ENCODE data around the gene METTL27. TPM values are rescaled to one million over a fixed set of nuclear protein-coding genes. Genes with fewer than 3 reads are reported as not detected.
A peak's percentile ranks its signal among the peaks of the same experiment; 100 is the strongest.
"Not testable (repeated sequence)": the region's sequence is repeated elsewhere in the genome, so short reads cannot be mapped to it uniquely, and the experiment has no call there.

Gene METTL27
- total RNA-seq, 1 experiment from 2014 or later = 3.1 TPM

DNA sequence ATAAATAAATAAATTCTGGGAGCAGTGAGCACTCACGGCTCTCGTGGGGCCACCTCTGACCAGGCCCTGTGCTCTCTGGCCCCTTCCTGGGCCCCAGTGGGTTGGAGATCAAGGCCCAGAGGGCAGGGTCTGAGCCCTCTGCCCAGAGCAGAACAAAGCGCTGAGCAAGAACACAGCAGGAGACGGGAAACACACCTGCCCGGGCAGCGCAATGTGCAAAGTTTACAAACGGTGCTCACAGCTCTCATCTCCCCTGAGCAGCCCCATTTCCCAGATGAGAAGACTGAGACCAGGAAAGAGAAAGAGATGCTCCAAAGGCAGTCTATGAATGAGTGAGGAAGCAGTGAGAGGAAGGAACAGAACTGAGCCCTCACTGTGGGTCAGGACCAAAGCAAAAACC lies 3.0 kb downstream of the METTL27 start:
- DNase-seq (ENCODE audit: low spot score) = no peak

DNA sequence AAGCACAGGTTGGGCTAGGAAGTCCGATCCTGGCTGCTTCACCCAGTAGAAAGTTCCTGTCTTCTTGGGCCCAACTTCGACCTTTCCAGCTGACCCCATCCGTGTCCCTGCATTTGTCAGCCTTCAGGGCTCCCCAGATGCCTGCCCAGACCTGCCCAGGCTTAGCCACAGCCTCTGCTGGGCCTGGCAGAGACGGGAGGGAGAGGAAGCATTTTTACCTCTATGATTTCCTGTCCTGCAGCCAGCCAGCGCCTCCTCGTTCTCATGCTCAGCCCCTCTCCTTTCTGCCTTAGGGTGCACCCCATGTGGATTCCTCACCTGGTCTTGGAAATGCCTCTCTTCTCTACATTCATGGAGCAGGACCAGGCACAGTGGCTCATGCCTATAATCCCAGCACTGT lies 3.7 kb downstream of the METTL27 start:
- no peak for DNase-seq (ENCODE audit: low spot score)

DNA sequence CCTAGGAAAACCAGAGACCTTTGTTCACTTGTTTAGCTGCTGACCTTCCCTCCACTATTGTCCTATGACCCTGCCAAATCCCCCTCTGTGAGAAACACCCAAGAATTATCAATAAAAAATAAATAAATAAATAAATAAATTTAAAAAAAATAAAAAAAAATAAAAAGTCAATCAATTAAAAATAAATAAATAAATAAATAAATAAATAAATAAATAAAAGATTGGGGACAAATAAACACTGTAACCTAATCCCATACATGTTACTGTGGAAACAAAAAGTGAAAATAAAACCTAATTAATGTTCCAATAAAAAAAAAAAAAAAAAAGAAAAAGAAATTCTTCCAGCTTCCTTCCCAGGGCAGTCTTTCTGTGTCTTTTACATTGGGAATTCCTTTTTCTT lies 5.1 kb downstream of the METTL27 start:
- not testable (repeated sequence) for DNase-seq (ENCODE audit: low spot score)

DNA sequence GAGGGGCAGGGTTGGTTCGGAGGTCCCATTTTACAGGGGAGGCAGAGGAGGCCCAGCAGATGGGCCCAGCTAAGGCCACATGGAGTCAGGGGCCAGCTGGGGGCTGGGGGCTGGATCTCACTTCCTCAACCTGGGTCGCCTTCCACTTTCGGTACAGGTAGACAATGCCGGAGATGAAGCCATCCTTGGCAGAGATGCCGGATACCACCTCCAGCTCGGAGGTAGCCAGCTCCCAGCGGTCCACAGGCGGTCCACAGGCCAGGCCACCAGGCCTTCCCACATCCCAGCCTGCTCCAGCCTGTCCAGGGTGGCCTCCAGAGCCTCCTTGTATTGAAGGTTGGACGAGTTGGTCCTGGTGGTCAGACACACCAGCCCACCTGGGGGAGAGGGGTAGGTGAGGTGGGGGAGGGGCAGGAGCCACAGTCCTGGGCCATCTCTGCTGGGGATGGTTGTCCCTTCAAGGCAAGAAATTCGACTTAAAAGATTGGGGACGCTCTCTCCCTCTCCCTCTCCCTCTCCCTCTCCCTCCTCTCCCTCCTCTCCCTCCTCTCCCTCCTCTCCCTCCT lies 7.6 kb downstream of the METTL27 start:
- DNase-seq (ENCODE audit: low spot score) = no peak

DNA sequence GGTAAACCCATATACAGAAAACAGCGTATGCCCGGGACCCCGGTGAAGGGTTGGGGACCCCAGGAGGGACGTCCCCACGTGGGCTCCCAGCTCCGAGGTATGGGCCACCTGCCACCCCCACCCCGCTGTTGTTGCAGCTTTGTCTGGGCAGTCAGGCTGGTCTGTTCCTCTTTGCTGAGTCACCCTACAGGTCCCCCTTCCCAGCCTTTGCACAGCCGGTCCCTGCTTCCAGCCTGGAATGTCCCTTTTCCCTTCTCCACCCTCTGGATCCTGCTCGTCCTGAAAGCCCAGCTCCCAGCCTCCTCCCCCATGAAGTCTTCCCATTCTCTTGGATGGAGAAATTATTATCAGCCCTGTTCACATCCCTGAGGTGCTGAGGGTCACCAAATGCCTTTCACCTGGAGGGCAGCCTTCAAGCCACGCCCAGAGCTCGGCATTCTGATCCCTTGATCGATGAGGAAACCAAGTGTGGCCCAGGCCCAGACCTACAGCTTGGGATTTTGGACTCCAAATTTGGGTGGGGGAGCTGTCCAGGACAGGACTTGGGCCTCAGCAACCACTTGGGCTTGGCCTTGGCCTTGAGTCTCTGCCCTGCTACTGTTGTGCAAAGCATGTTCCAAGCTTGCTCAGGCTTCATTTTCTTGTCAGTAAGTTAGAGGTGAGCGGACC lies 8.9 kb downstream of the METTL27 start:
- DNase-seq (ENCODE audit: low spot score) = peak; percentile 76

DNA sequence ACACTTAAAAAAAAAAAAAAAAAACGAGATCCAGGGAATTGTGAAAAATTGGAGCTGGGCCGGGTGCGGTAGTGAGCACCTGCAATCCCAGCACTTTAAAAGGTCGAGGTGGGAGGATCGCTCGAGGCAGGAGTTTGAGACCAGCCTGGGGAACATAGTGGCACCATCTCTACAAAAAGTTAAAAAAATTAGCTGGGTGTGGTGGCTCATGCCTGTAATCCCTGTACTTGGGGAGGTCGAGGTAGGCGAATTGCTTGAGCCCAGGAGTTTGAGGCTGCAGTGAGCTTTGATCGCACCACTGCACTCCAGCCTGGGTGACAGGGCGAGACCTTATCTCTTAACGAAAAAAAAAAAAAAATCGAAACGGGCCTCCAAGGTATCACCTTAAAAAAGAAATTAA lies 9.5 kb downstream of the METTL27 start:
- no peak for DNase-seq (ENCODE audit: low spot score)

DNA sequence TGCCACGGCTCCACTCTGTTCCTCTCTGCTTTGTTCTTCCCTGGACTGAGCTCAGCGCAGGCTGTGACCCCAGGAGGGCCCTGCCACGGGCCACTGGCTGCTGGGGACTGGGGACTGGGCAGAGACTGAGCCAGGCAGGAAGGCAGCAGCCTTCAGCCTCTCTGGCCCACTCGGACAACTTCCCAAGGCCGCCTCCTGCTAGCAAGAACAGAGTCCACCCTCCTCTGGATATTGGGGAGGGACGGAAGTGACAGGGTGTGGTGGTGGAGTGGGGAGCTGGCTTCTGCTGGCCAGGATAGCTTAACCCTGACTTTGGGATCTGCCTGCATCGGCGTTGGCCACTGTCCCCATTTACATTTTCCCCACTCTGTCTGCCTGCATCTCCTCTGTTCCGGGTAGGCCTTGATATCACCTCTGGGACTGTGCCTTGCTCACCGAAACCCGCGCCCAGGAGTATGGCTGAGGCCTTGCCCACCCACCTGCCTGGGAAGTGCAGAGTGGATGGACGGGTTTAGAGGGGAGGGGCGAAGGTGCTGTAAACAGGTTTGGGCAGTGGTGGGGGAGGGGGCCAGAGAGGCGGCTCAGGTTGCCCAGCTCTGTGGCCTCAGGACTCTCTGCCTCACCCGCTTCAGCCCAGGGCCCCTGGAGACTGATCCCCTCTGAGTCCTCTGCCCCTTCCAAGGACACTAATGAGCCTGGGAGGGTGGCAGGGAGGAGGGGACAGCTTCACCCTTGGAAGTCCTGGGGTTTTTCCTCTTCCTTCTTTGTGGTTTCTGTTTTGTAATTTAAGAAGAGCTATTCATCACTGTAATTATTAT lies 10.3 kb downstream of the METTL27 start:
- DNase-seq (ENCODE audit: low spot score) = no peak

DNA sequence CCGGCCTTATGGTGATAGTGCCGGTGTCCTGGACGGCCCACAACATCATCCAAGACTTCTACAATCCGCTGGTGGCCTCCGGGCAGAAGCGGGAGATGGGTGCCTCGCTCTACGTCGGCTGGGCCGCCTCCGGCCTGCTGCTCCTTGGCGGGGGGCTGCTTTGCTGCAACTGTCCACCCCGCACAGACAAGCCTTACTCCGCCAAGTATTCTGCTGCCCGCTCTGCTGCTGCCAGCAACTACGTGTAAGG lies 10.8 kb downstream of the METTL27 start:
- DNase-seq (ENCODE audit: low spot score) = no peak

DNA sequence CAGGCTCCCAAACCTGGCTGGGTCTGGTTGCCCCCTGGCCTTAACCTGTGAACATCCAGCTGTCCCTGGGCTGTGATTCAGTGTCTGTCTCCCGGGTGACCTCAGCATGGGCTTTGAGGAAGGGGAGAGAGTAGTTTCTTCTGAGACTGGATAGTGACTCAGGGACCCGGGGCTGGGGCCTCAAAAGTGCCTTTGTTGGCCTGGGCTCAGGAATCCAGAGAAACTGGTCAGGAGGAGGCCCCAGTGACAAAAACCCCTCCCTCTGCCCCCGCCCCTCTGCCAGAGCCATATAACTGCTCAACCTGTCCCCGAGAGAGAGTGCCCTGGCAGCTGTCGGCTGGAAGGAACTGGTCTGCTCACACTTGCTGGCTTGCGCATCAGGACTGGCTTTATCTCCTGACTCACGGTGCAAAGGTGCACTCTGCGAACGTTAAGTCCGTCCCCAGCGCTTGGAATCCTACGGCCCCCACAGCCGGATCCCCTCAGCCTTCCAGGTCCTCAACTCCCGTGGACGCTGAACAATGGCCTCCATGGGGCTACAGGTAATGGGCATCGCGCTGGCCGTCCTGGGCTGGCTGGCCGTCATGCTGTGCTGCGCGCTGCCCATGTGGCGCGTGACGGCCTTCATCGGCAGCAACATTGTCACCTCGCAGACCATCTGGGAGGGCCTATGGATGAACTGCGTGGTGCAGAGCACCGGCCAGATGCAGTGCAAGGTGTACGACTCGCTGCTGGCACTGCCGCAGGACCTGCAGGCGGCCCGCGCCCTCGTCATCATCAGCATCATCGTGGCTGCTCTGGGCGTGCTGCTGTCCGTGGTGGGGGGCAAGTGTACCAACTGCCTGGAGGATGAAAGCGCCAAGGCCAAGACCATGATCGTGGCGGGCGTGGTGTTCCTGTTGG lies 11.4 kb downstream of the METTL27 start, which contains the start of gene CLDN4:
CLDN4 (plus strand) TSS at position 316 of the 903 bp plus-strand sequence; CDS start at position 522, 206 bp downstream.
- DNase-seq (ENCODE audit: low spot score) = peak; percentile 85

DNA sequence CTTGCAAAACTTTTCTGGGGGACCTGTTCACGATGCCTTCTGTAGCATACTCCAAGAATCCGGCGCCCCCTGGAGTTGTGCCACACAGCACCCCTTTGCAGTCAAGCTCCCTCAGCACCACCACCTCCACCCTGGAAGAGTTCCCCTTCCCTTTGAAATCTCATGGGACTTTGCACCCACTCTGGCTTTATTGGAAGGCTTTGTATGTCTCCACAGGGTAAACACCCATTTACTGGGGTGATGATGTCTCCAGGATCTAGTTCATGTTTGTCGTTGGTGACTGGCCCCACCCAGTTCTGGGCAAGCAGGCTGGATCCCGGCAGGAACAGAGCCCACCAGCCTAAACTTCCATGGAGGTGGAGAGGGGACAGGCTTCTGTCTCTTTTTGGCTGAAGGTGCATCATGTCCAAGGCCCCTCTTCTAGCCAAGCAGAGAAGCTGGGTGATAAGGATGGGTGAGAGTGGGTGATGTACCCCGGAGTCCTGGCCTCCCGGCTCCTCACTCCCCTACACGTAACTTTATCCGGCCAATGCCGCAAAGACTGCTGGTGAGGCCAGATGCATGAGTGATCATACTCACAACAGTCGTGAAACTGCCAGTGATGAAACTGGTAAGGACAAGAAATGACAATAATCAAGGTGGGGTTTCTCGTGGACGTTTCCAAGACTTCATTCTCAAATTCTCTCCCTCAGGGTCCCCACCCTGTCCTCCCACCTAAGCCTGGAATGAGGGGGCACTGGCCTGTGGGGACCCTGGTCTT lies 12.2 kb downstream of the METTL27 start:
- no peak for DNase-seq (ENCODE audit: low spot score)

DNA sequence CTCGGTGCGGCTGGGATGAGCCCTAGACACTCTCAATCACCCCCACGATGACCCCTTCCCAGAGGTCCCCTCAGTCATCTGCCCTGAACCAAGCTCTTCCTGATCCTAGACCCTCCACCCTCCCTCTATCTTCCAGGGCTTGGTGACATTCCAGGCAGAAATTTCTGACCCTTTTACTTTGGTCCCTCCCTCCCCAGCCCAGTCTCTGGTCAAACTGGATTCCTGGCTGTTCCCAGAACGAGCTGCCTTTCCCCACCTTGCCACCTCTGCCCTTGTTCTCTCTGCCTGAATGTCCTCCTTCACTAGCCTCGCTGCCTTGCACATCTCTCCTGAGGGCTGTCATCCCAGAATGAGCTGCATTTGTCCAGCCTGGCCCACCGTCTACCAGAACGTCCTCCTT lies 12.8 kb downstream of the METTL27 start:
- DNase-seq (ENCODE audit: low spot score) = no peak

DNA sequence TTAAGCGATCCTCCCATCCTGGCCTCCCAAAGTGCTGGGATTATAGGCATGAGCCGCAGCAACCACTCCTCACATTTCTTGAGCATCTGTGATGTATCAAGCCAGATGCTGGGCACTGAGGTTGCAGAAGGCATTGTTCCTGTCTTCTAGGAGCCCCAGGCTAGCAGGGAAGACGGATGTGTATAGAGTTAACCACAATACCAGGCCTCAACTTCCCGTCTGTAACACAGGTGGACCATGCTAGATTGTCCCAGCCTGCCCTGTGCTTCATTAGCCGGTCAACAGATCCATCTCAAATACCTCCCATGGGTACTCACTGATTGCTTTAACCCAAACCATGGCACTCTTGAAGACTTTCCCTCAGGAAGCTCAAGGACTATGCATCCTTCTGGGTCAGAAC lies 13.3 kb downstream of the METTL27 start:
- no peak for DNase-seq (ENCODE audit: low spot score)

DNA sequence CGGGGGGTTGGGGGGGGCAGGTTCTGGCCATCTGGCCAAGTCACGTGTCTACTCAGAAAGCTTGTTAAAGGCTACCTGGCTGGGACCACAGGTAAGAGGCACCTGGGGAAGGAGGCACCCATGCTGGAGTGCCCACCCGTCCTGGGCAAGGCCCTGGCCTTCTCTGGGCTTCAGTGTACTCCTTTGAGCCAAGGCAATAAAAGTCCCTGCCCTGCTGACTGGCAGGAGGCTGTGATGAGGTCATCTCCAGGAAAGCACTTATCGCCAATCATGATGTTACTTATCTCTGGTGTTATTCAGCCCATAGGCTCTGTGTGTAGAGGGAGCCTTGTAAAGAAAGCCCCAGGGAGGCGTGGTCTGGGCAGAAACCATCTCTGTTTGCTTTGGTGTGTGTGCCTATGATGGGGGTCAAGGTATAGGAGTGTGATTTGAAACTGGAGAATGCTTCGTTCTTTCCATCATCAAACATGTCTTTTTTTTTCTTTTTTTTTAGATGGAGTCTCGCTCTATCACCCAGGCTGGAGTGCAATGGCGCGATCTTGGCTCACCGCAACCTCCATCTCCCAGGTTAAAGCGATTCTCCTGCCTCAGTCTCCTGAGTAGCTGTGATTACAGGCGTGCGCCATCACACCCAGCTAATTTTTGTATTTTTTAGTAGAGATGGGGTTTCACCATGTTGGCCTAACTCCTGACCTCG lies 14.1 kb downstream of the METTL27 start:
- DNase-seq (ENCODE audit: low spot score) = peak; percentile 98

DNA sequence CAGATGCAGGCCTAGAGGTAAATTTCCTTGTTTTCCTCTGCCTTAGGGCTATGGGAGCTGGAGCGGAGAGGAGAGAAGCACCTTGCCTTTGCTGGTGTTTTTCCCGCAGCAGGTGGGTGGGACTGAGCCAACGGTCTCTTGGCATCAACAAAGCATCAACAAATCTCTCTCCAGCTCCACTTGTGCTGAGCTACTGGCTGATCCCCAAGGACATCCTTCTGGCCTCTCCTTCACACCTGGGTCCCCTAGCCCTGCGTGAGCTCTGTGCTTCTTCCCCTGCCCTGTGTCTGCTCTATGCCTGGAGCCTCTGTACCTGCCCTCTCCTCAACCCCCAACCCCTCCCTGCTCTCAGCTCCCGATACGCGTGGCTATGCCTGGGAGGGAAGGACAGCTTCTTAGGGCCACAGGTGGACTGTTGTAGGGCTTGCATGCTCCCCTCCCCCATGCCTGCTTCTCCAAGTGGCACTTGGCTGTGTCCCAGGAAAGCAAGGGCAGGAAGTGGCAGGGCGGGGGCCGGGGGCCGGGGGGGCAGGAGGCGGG lies 14.7 kb downstream of the METTL27 start:
- peak; percentile 92 for DNase-seq (ENCODE audit: low spot score)

DNA sequence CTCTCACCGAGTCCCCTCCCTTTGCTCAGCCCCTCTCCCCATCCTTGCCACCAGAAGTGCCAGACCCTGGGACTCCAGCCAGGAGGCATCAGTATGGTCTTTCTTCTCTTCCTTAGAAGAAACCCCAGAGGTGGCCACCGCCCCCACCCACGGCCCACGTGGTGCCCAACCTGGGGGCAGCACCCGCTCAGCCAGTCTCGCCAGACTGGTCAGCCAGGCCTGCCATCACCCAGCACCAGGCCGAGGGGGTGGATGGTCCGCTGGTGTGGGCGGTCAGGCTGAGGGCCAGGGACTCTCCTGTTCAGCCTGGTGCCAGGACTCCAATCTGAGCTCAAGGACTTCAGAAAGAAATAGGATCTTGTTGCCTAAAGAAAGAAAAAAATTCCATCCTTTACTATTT lies 17.3 kb downstream of the METTL27 start:
- DNase-seq (ENCODE audit: low spot score) = no peak

DNA sequence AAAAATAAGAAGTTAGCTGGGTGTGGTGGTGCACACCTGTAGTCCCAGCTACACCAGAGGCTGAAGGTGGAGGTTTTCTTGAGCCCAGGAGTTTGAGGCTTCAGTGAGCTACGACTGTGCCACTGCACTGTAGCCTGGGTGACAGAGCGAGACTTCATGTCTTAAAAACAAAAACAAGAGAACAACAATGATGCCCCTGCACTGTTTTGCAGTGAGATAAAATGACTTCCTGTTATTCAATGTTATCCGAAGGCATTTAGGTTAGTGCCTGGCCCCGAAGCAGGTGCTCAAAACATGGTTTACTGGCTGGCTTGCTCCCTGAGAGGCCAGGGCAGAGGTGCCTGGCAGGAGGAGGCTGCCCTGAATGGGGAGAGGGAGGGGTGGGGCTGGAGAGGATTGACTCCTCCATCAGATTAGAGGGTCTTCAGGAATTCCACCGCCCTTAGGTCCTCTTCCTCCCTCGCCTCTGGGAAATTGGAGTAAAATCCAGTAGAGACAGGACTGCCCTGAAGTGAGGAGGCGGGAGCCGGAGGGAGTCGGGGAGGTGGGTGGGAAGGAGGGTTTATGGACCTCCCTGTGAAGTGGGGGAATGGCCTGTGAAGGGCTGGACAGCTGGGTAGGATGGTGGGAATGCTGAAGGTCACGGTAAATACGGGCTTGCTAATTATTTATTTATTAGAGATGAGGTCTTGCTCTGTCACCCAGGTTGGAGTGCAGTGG lies 18.3 kb downstream of the METTL27 start:
- no peak for DNase-seq (ENCODE audit: low spot score)

DNA sequence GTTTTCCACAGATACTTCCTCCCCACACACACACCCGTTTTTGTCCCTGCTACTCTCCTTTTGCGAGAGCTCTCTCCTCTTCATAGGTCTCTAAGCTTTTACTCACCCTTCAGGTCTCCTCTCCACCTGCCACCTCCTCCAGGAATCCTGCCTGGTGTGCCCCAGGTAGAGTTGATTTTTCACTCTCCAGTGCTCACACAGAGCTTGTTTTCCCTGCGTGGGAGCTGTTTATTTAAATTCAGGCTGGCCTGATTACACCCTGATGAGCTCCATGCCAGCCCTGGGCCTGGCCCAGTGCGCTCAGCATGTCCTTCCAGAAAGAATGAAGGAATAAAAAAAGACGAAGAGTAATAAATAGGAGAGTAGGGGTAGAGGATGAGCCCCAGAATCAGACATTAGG lies 19.1 kb downstream of the METTL27 start:
- no peak for DNase-seq (ENCODE audit: low spot score)

DNA sequence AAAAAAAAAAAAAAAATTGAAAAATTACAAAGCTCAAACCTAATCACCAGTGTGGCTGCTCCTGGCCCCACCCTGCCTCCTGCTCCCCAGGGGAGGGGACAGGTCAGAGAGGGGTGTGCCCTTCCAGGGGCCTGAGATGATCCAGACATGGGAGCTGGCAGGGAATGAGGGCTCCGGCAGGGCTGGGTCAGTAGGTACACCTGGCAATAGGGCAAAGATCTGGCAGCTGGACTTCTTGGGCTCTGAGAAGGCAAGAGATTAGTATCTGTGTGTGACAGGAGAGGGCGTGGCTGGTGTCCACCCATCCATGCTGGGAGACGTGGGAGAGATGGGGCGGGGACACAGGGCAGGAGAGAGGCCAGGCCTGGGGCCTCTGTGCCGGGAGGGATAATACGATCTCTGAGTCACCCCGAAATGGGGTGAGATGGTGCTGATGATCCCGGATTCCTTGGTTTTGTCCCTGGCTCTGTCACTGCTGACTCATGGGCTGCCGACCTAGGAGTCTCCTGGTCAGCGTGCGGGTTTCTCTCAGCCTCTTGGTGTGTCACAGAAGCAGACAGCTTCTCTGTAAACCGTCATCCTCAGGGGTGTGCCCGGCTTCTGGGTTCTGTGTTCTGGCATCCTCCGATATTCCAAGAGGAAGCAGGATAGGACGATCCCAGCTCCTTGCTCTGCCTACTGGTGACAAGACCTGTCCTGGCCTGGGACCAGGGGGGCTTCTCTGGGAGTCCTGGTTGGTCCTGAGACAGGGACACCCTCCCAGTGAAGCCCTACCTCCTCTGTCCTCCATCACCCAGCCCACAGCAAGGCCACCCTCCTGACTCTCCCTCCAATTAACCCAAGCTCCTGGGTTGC lies 19.8 kb downstream of the METTL27 start:
- DNase-seq (ENCODE audit: low spot score) = peak; percentile 100

Data from A172 (cell line).